ENCODE measurements around the gene SUSD1. TPM values are rescaled to one million over a fixed set of nuclear protein-coding genes. Genes with fewer than 3 reads are reported as not detected.

Gene SUSD1
- total RNA-seq, 1 donor from 2014 or later: 63.6 TPM

- DNase-seq (ENCODE audit: low spot score in 2 of 2) (no peak), FAIRE-seq (no peak)
These were observed 127.5 kb downstream of the SUSD1 start for GRCh38 chr9:112047538-112048066.

GRCh38 chr9:112046181-112046580 is 128.9 kb downstream of the SUSD1 start:
- DNase-seq (ENCODE audit: low spot score in 2 of 2): no peak
- no peak for FAIRE-seq

- no peak for DNase-seq (ENCODE audit: low spot score in 2 of 2)
- FAIRE-seq: no peak
These were observed 130.2 kb downstream of the SUSD1 start for GRCh38 chr9:112044881-112045280.

- FAIRE-seq (no peak), DNase-seq (ENCODE audit: low spot score in 2 of 2) (no peak)
These were observed 130.9 kb downstream of the SUSD1 start for GRCh38 chr9:112044186-112044585.

GRCh38 chr9:112043423-112043822 is 131.7 kb downstream of the SUSD1 start:
- no peak for FAIRE-seq
- DNase-seq (ENCODE audit: low spot score in 2 of 2): no peak

GRCh38 chr9:112042769-112043168 is 132.3 kb downstream of the SUSD1 start:
- FAIRE-seq (no peak), DNase-seq (ENCODE audit: low spot score in 2 of 2) (no peak)

GRCh38 chr9:112042244-112042638 is 132.9 kb downstream of the SUSD1 start:
- no peak for FAIRE-seq
- no peak for DNase-seq (ENCODE audit: low spot score in 2 of 2)

- FAIRE-seq (no peak), DNase-seq (ENCODE audit: low spot score in 2 of 2) (no peak)
These were observed 133.4 kb downstream of the SUSD1 start for GRCh38 chr9:112041536-112042243.

GRCh38 chr9:112041199-112041535 is 133.9 kb downstream of the SUSD1 start:
- no peak for FAIRE-seq
- no peak for DNase-seq (ENCODE audit: low spot score in 2 of 2)

GRCh38 chr9:112038017-112038408 is 137.1 kb downstream of the SUSD1 start:
- DNase-seq (ENCODE audit: low spot score in 2 of 2): no peak
- FAIRE-seq: no peak

GRCh38 chr9:112037281-112038016 is 137.6 kb downstream of the SUSD1 start:
- DNase-seq (ENCODE audit: low spot score in 2 of 2) (no peak), FAIRE-seq (no peak)

GRCh38 chr9:112035166-112035826 is 139.8 kb downstream of the SUSD1 start:
- no peak for DNase-seq (ENCODE audit: low spot score in 2 of 2)

GRCh38 chr9:112034216-112034611 is 140.9 kb downstream of the SUSD1 start:
- FAIRE-seq (no peak), DNase-seq (ENCODE audit: low spot score in 2 of 2) (no peak)

More at GRCh38 chr9:112035166-112035826, 139.8 kb downstream of the SUSD1 start:
- no peak for FAIRE-seq

- no peak for DNase-seq (ENCODE audit: low spot score in 2 of 2)
- FAIRE-seq: no peak
These were observed 141.6 kb downstream of the SUSD1 start for GRCh38 chr9:112033237-112034215.

GRCh38 chr9:112032743-112033142 is 142.4 kb downstream of the SUSD1 start:
- FAIRE-seq (no peak), DNase-seq (ENCODE audit: low spot score in 2 of 2) (no peak)

GRCh38 chr9:112032009-112032408 is 143.1 kb downstream of the SUSD1 start:
- DNase-seq (ENCODE audit: low spot score in 2 of 2) (no peak), FAIRE-seq (no peak)

GRCh38 chr9:112031400-112031799 is 143.7 kb downstream of the SUSD1 start:
- no peak for FAIRE-seq
- no peak for DNase-seq (ENCODE audit: low spot score in 2 of 2)

GRCh38 chr9:112029921-112030444 is 145.1 kb downstream of the SUSD1 start:
- no peak for FAIRE-seq

GRCh38 chr9:112028242-112029221 is 146.6 kb downstream of the SUSD1 start:
- FAIRE-seq (no peak), DNase-seq (ENCODE audit: low spot score in 2 of 2) (no peak)

More at GRCh38 chr9:112029921-112030444, 145.1 kb downstream of the SUSD1 start:
- no peak for DNase-seq (ENCODE audit: low spot score in 2 of 2)
